Heart right ventricle (tissue), 16 donors: ENCODE data around the gene TMEM54. TPM values are rescaled to one million over a fixed set of nuclear protein-coding genes. Genes with fewer than 3 reads are reported as not detected.

Experiments used
- ATAC-seq, 8 donors: fragments of 200-7000 bp; cut with Tn5 transposase; one replicate each; pipeline ENCODE4 v1.9.1; 2020; ENCODE audit warnings: mild to moderate bottlenecking in 8 of 8, moderate library complexity in 8 of 8, moderate number of reproducible peaks in 1 of 8
- DNase-seq, 2 donors: peaks; one replicate each; pipeline ENCODE4 v3.0.0-alpha.2; 2020
- H3K27ac ChIP-seq, 10 donors: fragments of 200-600 bp; sonication (generic) in 2 of 10; one replicate each; pipeline versions ENCODE4 v1.5.0 to v1.8.0; 2020 to 2022; ENCODE audit warnings: mild to moderate bottlenecking in 3 of 10
- H3K27me3 ChIP-seq, 7 donors: fragments of 200-600 bp; one replicate each; pipeline ENCODE4 v1.8.0; 2021 to 2022; ENCODE audit warnings: mild to moderate bottlenecking in 2 of 7
- H3K36me3 ChIP-seq, 9 donors: fragments of 200-600 bp; sonication (generic) in 1 of 9; one replicate each; pipeline versions ENCODE4 v1.5.0 to v1.8.0; 2020 to 2022; ENCODE audit warnings: mild to moderate bottlenecking in 2 of 9
- H3K4me1 ChIP-seq, 9 donors: fragments of 200-600 bp; sonication (generic) in 1 of 9; one replicate each; pipeline versions ENCODE4 v1.5.0 to v1.8.0; 2020 to 2022; ENCODE audit warnings: mild to moderate bottlenecking in 4 of 9
- H3K4me3 ChIP-seq, 10 donors: fragments of 200-600 bp; sonication (generic) in 2 of 10; one replicate each; pipeline versions ENCODE4 v1.5.0 to v1.8.0; 2020 to 2022; ENCODE audit warnings: mild to moderate bottlenecking in 7 of 10, moderate library complexity in 2 of 10
- H3K9me3 ChIP-seq, 11 donors: fragments of 200-600 bp in 10 of 11; sonication (generic) in 2 of 11; one replicate each; pipeline versions ENCODE4 v1.5.0 to v1.8.0; 2013 to 2022; ENCODE audit warnings: mild to moderate bottlenecking in 2 of 11, control low read depth in 1 of 11, moderate library complexity in 1 of 11
- WGBS, 2 donors: extraction: QIAGEN DNeasy Blood & Tissue Kit; methylation state at CpG; one replicate each; pipeline ENCODE4 v1.1.7; 2013; ENCODE audit warnings: inconsistent platforms in 1 of 2; 5-methylcytosine and 5-hydroxymethylcytosine counted together
- intact Hi-C, 10 donors: fragments of 100-400 bp; cut with DNase I; formaldehyde crosslinking; loops; one replicate each; pipeline versions ENCODE4 v1.11.1 to v1.14.2; 2022
- polyA plus RNA-seq, 2 donors: library from polyadenylated mRNA; stranded (reverse); fragments of 200-250 nt; gene quantifications; one replicate each; pipeline ENCODE4 v1.2.3, GENCODE V29; 2013
- total RNA-seq, 10 donors: library from RNA; stranded (reverse); fragmentation: NEBNext Ultra II Directional in 3 of 10; extraction: Animal tissue kit (Norgen Biotek cat#: 25700) in 3 of 10; gene quantifications; one replicate each; pipeline versions ENCODE4 v1.2.1 to v1.2.4, GENCODE V29; 2021 to 2023
- TF ChIP-seq, protein P1 (sequence below), 9 donors: fragments of 200-600 bp; sonication (generic) in 2 of 9; IDR thresholded peaks; one replicate each; pipeline versions ENCODE4 v1.5.0 to v1.8.0; 2021 to 2022; ENCODE audit warnings: antibody characterized with exemption in 9 of 9, mild to moderate bottlenecking in 5 of 9, moderate library complexity in 1 of 9
- donor health status: Arrhythmogenic right ventricular cardiomyopathy.
- donor health status: ischemic (EF 13 %, LVEDD 7.1; RV severe dilation, severe dysfunction).
- donor health status: healthy with polysubstance abuse.
- donor health status: DM: no; HTN: yes; CAD: no.
- donor health status: DM: no; HTN: no; CAD: no.
- donor health status: ischemic (EF 25% LVEDD 6.9; RV normal size, moderate dysfunction).
- donor health status: ischemic (EF 25% LVEDD 5.7; RV mildly dilated, moderate dysfunction).
- donor health status: healthy.
- donor health status: DM: yes; HTN: yes; CAD: no.
- donor health status: Ischemic cardiomyopathy.
- donor health status: ischemic (EF 35%, LVEDD 5.7; RV mildly dilated, moderate dysfunction).
- donor health status: nonischemic (EF 11% LVEDD 7.7; RV severe dilation, severe dysfunction).
- donor health status: DM: yes; HTN: yes; CAD: no.
- donor health status: PGD.
- donor health status: ischemic (EF 29% LVEDD 5.4; RV normal size, mild dysfunction).
- donor health status: nonischemic (EF 23%, LVEDD 6.1; RV moderate dilation, normal function).

Gene TMEM54
- total and polyA plus RNA-seq, 12 donors = 4.5 to 22.5 (median 10.8) TPM

DNA sequence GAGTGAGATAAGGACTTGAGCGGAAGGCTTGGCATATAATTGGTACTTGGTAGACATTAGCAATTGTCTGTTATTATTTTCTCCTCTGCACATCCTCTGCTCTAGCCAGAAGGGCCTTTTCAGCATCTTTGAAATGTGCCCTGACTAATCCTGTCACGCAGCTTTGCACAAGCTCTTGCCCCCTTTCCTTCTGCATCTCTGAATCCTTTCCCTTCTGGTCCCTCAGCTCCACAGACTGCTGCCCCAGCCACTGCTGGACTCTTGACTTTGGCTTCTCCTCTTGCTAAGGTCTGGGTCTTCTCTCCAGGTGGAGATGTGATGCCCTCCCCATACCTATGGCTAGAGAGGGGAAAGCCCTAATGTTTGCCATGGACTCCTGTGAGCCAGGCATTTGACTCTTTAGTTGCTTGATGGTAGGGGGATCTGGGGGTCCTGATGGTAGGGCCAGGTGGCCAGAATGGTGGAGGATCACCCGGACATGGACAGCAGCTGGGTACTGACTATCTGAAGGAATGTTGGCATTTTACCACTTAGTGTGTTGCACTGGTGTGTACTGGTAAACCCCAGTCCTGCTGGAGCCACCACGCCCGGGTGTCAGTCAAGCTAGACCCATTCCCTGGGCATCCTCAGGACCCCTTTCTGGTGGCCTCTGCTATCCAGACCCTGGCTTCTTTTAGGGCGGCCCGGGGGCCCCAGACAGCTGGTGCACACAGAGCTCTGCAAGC, 10.5 kb downstream of the TMEM54 start:
- H3K27ac ChIP-seq = no peak overlapping the region
- peaks cover 18 to 87% (median 66%) of the 10 kb centered on the region in 7 donors for H3K27me3 ChIP-seq
- intact Hi-C loops = no loop called here
- peaks cover 2 to 22% (median 12%) of the 10 kb centered on the region in 9 donors for H3K4me1 ChIP-seq
- H3K4me3 ChIP-seq = no peak overlapping the region
- H3K36me3 ChIP-seq = no peaks in the 10 kb centered on the region
- ATAC-seq (no peak), DNase-seq (no peak)
- WGBS, 2 donors = 87 to 88% methylated on average over 7 of the region's 7 CpGs
- TF ChIP-seq, protein P1, sequence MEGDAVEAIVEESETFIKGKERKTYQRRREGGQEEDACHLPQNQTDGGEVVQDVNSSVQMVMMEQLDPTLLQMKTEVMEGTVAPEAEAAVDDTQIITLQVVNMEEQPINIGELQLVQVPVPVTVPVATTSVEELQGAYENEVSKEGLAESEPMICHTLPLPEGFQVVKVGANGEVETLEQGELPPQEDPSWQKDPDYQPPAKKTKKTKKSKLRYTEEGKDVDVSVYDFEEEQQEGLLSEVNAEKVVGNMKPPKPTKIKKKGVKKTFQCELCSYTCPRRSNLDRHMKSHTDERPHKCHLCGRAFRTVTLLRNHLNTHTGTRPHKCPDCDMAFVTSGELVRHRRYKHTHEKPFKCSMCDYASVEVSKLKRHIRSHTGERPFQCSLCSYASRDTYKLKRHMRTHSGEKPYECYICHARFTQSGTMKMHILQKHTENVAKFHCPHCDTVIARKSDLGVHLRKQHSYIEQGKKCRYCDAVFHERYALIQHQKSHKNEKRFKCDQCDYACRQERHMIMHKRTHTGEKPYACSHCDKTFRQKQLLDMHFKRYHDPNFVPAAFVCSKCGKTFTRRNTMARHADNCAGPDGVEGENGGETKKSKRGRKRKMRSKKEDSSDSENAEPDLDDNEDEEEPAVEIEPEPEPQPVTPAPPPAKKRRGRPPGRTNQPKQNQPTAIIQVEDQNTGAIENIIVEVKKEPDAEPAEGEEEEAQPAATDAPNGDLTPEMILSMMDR (IDR thresholded peaks at IDR 0.05) = no peak
- H3K9me3 ChIP-seq = no peaks in the 10 kb centered on the region

- Histone ChIP-seq H3K4me1 (peaks cover 2 to 22% (median 12%) of the 10 kb centered on the region in 9 donors), H3K9me3 (no peaks in the 10 kb centered on the region), H3K27me3 (peaks cover 18 to 90% (median 74%) of the 10 kb centered on the region in 7 donors), H3K27ac (no peak overlapping the region), H3K4me3 (no peak overlapping the region), H3K36me3 (no peaks in the 10 kb centered on the region)
- 77% methylated on average over 3 of the region's 3 CpGs for WGBS, 2 donors
- TF ChIP-seq, protein P1 (IDR thresholded peaks at IDR 0.05) = no peak
- intact Hi-C loops = no loop called here
- DNase-seq (no peak), ATAC-seq (no peak)
Measured at GRCh38 chr1:32889731-32890278, 11.4 kb downstream of the TMEM54 start.

DNA sequence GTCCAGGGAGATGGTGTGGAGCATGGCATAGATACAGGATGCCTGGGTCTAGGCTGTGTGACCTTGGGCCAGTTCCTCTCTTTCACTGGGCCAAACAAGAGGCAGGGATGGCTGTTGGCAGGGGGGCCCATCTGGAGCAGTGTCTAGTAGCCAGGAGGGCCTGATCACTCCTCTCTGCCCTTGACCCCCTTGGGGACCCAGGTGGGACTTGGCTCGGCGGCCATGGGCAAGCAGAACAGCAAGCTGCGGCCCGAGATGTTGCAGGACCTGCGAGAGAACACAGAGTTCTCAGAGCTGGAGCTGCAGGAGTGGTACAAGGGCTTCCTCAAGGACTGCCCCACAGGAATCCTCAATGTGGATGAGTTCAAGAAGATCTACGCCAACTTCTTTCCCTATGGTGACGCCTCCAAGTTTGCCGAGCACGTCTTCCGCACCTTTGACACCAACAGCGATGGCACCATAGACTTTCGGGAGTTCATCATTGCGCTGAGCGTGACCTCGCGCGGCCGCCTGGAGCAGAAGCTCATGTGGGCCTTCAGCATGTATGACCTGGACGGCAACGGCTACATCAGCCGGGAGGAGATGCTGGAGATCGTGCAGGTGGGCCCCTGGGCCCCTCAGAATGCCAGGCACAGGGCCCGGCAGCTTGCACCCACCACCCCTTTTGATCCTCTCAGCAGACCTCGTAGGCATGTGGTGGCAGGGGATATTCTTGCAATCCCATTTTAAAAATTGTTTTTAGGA, 12.3 kb downstream of the TMEM54 start:
- Histone ChIP-seq H3K9me3 (no peaks in the 10 kb centered on the region), H3K4me3 (no peak overlapping the region), H3K4me1 (peaks cover 2 to 19% (median 11%) of the 10 kb centered on the region in 9 donors), H3K27ac (no peak overlapping the region), H3K27me3 (peaks cover 18 to 91% (median 79%) of the 10 kb centered on the region in 7 donors), H3K36me3 (no peaks in the 10 kb centered on the region)
- no peak for DNase-seq
- ATAC-seq = no peak
- TF ChIP-seq, protein P1 (IDR thresholded peaks at IDR 0.05) = no peak
- intact Hi-C loops = no loop called here
- 92 to 94% methylated on average over 24 of the region's 24 CpGs for WGBS, 2 donors

GRCh38 chr1:32888134-32888533, 13.1 kb downstream of the TMEM54 start:
- TF ChIP-seq, protein P1 (IDR thresholded peaks at IDR 0.05) = no peak
- Histone ChIP-seq H3K4me3 (no peak overlapping the region), H3K4me1 (peaks cover 0 to 15% (median 4%) of the 10 kb centered on the region in 9 donors), H3K27ac (no peak overlapping the region), H3K27me3 (peaks cover 11 to 87% (median 75%) of the 10 kb centered on the region in 7 donors), H3K9me3 (no peaks in the 10 kb centered on the region), H3K36me3 (no peaks in the 10 kb centered on the region)
- no peak for DNase-seq
- WGBS, 2 donors = 74 to 77% methylated on average over 3 of the region's 3 CpGs
- ATAC-seq = no peak
- intact Hi-C loops = no loop called here
